Measurements from ENCODE around the gene TMEM266. TPM values are rescaled to one million over a fixed set of nuclear protein-coding genes. Genes with fewer than 3 reads are reported as not detected.

The TMEM266 gene
- total and polyA plus RNA-seq, 2 experiments from 2014 or later = 0.42 to 5.0 TPM

DNA sequence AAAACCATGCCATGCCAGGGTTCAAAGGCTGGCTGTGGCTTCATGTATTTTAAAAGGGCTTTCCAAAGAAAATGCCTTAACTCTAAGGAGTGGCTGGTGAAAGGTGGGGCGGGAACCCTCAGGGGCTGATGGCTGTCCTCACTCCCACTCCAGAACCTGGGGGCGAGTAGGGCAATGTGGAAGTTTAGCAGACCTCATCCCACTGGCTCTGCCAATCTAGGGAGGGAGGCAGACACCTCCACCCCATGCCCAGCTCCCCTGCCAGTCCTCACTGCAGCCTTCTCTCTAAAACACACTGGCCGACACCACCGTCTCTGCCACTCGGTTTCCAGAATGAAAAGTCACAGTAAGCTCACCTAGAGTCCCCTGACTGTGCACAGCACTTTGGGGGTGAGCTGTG is 99.5 kb downstream of the TMEM266 start:
- Histone ChIP-seq H3K79me2 (replicated peaks; ENCODE audit: insufficient read depth) (no peaks in the 10 kb centered on the region), H3K9me2 (ENCODE audit: insufficient read depth) (no peaks in the 10 kb centered on the region), H2AFZ (no peak overlapping the region), H3F3A (replicated peaks; ENCODE audit: low read depth) (no peaks in the 10 kb centered on the region), H3K27ac (ENCODE audit: low read depth) (no peak overlapping the region), H4K20me1 (replicated peaks; ENCODE audit: insufficient read depth) (no peaks in the 10 kb centered on the region), H3K4me3 (no peak overlapping the region), H3K36me3 (ENCODE audit: insufficient read depth) (no peaks in the 10 kb centered on the region), H3K4me2 (no peak overlapping the region), H3K4me1 (ENCODE audit: insufficient read depth) (0 out of 2 replicates have a peak, but pooled peaks cover 2% of the 10 kb centered on the region), H3K27me3 (ENCODE audit: insufficient read depth) (no peaks in the 10 kb centered on the region)
- H3K36me3 Mint-ChIP-seq (ENCODE audit: low read depth) = no peaks in the 10 kb centered on the region; the same call in 2 of the 3 replicates
- ATAC-seq (no peak), DNase-seq (ENCODE audit: low spot score) (no peak)
- H3K9me3 Mint-ChIP-seq = no peaks in the 10 kb centered on the region; the same call in 1 of the 3 replicates
- no peak overlapping the region for H3K4me3 Mint-ChIP-seq
- peaks cover 7% of the 10 kb centered on the region for H3K27me3 Mint-ChIP-seq (ENCODE audit: insufficient read depth, low read depth, poor library complexity)
- no peak overlapping the region for H3K27ac Mint-ChIP-seq
- H3K4me1 Mint-ChIP-seq = peaks cover 10% of the 10 kb centered on the region
- no peak for TF ChIP-seq NANOG (IDR thresholded peaks at IDR 0.05; ENCODE audit: borderline replicate concordance)
- no peak for TF ChIP-seq EZH2phosphoT487 (IDR thresholded peaks at IDR 0.05; ENCODE audit: unreplicated experiment)
- TF ChIP-seq STAT1 (IDR thresholded peaks at IDR 0.05; ENCODE audit: unreplicated experiment) = no peak

DNA sequence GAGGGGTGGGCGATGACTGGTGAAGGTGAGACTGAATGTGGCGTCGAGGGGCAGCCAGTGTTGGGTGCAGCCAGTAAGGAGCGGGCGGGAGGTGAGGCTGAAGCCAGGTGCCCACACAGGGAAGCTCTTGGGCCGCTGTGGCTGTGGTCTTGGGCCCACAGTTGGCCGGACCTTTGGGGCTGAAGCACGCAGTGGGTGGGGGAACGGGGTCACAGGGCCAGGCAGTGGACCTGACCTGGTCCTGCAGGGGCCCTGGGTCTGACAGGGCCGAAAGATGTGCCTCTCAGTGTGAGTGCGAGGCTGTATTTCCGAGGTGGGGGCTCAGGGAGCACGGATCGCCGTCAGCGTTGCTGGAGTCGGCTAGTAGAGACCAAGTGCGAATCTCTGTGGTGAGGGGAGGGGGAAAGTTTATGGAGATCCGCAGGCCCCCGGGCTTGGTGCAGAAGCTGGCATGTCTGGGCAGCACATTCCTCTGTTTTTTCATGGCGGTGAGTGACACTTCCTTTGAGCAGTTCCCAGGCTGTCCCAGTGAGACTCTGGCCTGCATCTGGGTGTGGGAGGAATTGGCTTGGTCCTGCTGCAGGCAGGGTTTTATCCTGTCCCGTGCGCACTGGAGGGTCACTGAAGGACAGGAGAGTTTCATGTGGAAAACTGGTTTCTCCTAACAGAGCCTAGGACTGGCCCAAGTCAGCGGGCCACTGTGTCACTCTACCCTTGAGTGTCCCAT is 100.8 kb downstream of the TMEM266 start:
- H3K27me3 Mint-ChIP-seq (ENCODE audit: insufficient read depth, low read depth, poor library complexity) = peaks cover 7% of the 10 kb centered on the region

More for the DNA sequence above, 100.8 kb downstream of the TMEM266 start:
- DNase-seq (ENCODE audit: low spot score) = no peak
- ATAC-seq = no peak
- H3K27ac ChIP-seq (ENCODE audit: low read depth) = no peak overlapping the region
- H3K79me2 ChIP-seq (replicated peaks; ENCODE audit: insufficient read depth) = no peaks in the 10 kb centered on the region
- no peaks in the 10 kb centered on the region; the same call in 2 of the 3 replicates for H3K9me3 Mint-ChIP-seq
- TF ChIP-seq, protein P1, sequence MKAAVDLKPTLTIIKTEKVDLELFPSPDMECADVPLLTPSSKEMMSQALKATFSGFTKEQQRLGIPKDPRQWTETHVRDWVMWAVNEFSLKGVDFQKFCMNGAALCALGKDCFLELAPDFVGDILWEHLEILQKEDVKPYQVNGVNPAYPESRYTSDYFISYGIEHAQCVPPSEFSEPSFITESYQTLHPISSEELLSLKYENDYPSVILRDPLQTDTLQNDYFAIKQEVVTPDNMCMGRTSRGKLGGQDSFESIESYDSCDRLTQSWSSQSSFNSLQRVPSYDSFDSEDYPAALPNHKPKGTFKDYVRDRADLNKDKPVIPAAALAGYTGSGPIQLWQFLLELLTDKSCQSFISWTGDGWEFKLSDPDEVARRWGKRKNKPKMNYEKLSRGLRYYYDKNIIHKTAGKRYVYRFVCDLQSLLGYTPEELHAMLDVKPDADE (IDR thresholded peaks at IDR 0.05) = no peak
- TF ChIP-seq ZNF331 (CRISPR knock-in tag; IDR thresholded peaks at IDR 0.05; ENCODE audit: low read depth) = no peak
- TF ChIP-seq JUNB (IDR thresholded peaks at IDR 0.05; ENCODE audit: unreplicated experiment) = no peak
- TF ChIP-seq CREB1 (CRISPR knock-in tag; IDR thresholded peaks at IDR 0.05; ENCODE audit: low read depth) = no peak
- TF ChIP-seq, protein P2, sequence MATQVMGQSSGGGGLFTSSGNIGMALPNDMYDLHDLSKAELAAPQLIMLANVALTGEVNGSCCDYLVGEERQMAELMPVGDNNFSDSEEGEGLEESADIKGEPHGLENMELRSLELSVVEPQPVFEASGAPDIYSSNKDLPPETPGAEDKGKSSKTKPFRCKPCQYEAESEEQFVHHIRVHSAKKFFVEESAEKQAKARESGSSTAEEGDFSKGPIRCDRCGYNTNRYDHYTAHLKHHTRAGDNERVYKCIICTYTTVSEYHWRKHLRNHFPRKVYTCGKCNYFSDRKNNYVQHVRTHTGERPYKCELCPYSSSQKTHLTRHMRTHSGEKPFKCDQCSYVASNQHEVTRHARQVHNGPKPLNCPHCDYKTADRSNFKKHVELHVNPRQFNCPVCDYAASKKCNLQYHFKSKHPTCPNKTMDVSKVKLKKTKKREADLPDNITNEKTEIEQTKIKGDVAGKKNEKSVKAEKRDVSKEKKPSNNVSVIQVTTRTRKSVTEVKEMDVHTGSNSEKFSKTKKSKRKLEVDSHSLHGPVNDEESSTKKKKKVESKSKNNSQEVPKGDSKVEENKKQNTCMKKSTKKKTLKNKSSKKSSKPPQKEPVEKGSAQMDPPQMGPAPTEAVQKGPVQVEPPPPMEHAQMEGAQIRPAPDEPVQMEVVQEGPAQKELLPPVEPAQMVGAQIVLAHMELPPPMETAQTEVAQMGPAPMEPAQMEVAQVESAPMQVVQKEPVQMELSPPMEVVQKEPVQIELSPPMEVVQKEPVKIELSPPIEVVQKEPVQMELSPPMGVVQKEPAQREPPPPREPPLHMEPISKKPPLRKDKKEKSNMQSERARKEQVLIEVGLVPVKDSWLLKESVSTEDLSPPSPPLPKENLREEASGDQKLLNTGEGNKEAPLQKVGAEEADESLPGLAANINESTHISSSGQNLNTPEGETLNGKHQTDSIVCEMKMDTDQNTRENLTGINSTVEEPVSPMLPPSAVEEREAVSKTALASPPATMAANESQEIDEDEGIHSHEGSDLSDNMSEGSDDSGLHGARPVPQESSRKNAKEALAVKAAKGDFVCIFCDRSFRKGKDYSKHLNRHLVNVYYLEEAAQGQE (IDR thresholded peaks at IDR 0.05; ENCODE audit: unreplicated experiment) = no peak
- no peak overlapping the region for H3K4me3 Mint-ChIP-seq
- H3K4me3 ChIP-seq = no peak overlapping the region
- H3K4me1 ChIP-seq (ENCODE audit: insufficient read depth) = 0 out of 2 replicates have a peak, but pooled peaks cover 2% of the 10 kb centered on the region
- H3K27me3 ChIP-seq (ENCODE audit: insufficient read depth) = no peaks in the 10 kb centered on the region
- H3K36me3 Mint-ChIP-seq (ENCODE audit: low read depth) = no peaks in the 10 kb centered on the region; the same call in 2 of the 3 replicates
- no peak overlapping the region for H3K27ac Mint-ChIP-seq
- no peaks in the 10 kb centered on the region for H3K9me2 ChIP-seq (ENCODE audit: insufficient read depth)
- no peak overlapping the region for H2AFZ ChIP-seq
- no peak overlapping the region for H3K4me2 ChIP-seq
- H3F3A ChIP-seq (replicated peaks; ENCODE audit: low read depth) = no peaks in the 10 kb centered on the region
- no peaks in the 10 kb centered on the region for H3K36me3 ChIP-seq (ENCODE audit: insufficient read depth)
- H3K4me1 Mint-ChIP-seq = peaks cover 10% of the 10 kb centered on the region
- no peaks in the 10 kb centered on the region for H4K20me1 ChIP-seq (replicated peaks; ENCODE audit: insufficient read depth)

Data from GM23338 (cell line).